Measurements from ENCODE around the gene GABRB2. TPM values are rescaled to one million over a fixed set of nuclear protein-coding genes. Genes with fewer than 3 reads are reported as not detected.

GABRB2 gene
- total RNA-seq, 3 donors from 2014 or later (not counting 1 experiment from before 2014, with no cell fraction given): not detected

DNA sequence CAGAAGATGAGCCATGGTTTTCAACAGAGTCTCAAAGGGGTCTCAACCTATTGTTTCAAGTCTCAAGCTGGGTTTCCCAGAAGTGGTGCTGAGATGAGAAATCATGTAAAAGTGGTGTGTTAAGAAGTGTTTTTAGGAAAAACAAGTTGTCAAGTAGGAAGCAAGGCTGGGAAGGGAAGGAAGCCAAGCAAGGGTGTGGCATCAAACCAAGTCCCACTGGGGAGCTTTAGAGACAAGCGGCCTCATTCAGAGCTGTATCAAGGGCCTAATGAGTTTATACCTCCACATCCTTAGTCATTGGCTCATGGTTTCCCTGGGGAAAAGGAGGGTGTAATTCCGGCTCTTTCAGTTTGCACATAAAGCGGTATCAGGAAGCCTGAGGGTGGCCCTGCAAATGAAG lies 26.4 kb upstream of the GABRB2 start:
- Mint-ChIP-seq H3K4me1 (no peaks in the 10 kb centered on the region), H3K9me3 (peaks cover 7% of the 10 kb centered on the region in 2 donors), H3K27ac (no peak overlapping the region), H3K27me3 (ENCODE audit: low read depth in 2 of 2) (no peaks in the 10 kb centered on the region), H3K36me3 (no peaks in the 10 kb centered on the region), H3K4me3 (no peak overlapping the region)
- Histone ChIP-seq H3K4me1 (ENCODE audit: control insufficient read depth, insufficient read depth, low read length) (no peaks in the 10 kb centered on the region), H3K9me3 (ENCODE audit: control insufficient read depth, insufficient read depth, low read length) (no peaks in the 10 kb centered on the region), H3K27me3 (ENCODE audit: control insufficient read depth, insufficient read depth, low read length) (no peaks in the 10 kb centered on the region), H3K36me3 (ENCODE audit: control insufficient read depth, insufficient read depth, low read length) (no peaks in the 10 kb centered on the region), H3K27ac (ENCODE audit: low read length) (no peak overlapping the region), H3K4me3 (ENCODE audit: low read length) (no peak overlapping the region)
- no peak for DNase-seq
- intact Hi-C loops (cut with micrococcal nuclease): no loop called here
- 92% methylated on average over 3 of the region's 3 CpGs for WGBS (ENCODE audit: insufficient coverage)
- no peak for ATAC-seq
- TF ChIP-seq, protein P1, sequence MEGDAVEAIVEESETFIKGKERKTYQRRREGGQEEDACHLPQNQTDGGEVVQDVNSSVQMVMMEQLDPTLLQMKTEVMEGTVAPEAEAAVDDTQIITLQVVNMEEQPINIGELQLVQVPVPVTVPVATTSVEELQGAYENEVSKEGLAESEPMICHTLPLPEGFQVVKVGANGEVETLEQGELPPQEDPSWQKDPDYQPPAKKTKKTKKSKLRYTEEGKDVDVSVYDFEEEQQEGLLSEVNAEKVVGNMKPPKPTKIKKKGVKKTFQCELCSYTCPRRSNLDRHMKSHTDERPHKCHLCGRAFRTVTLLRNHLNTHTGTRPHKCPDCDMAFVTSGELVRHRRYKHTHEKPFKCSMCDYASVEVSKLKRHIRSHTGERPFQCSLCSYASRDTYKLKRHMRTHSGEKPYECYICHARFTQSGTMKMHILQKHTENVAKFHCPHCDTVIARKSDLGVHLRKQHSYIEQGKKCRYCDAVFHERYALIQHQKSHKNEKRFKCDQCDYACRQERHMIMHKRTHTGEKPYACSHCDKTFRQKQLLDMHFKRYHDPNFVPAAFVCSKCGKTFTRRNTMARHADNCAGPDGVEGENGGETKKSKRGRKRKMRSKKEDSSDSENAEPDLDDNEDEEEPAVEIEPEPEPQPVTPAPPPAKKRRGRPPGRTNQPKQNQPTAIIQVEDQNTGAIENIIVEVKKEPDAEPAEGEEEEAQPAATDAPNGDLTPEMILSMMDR (IDR thresholded peaks at IDR 0.05): no peak

DNA sequence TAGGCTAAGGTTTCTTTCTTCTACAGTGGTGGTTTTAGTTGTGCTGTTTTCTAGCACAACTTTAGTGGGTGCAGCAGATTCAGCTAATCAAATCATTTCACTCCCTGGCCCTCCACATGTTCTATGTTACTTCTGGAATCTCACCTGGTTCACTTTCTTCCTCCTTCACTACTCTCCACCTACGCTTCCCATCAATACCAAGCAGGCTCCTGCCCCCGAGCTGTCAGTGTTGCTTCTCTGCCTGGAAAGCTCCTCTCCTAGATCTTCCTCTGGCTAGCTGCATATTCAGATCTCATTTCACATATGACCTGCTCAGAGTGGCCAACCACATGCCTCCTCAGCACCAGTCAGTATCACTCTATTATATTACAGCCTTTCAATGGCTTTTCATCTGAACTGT lies 19.6 kb upstream of the GABRB2 start:
- ATAC-seq: no peak
- Mint-ChIP-seq H3K27me3 (ENCODE audit: low read depth in 2 of 2) (no peaks in the 10 kb centered on the region), H3K4me3 (no peak overlapping the region), H3K36me3 (no peaks in the 10 kb centered on the region), H3K27ac (no peak overlapping the region), H3K4me1 (no peaks in the 10 kb centered on the region), H3K9me3 (peaks cover 9 to 10% of the 10 kb centered on the region in 2 donors)
- intact Hi-C loops (cut with micrococcal nuclease): loop anchor here (10.0 kb wide), 1 partner anchor 1121 kb away; no protein-coding TSS in a partner anchor
- Histone ChIP-seq H3K27me3 (ENCODE audit: control insufficient read depth, insufficient read depth, low read length) (no peaks in the 10 kb centered on the region), H3K4me3 (ENCODE audit: low read length) (no peak overlapping the region), H3K9me3 (ENCODE audit: control insufficient read depth, insufficient read depth, low read length) (no peaks in the 10 kb centered on the region), H3K4me1 (ENCODE audit: control insufficient read depth, insufficient read depth, low read length) (no peaks in the 10 kb centered on the region), H3K27ac (ENCODE audit: low read length) (no peak overlapping the region), H3K36me3 (ENCODE audit: control insufficient read depth, insufficient read depth, low read length) (no peaks in the 10 kb centered on the region)
- no peak for DNase-seq
- WGBS (ENCODE audit: insufficient coverage): 75% methylated on average over 2 of the region's 2 CpGs
- TF ChIP-seq, protein P1 (IDR thresholded peaks at IDR 0.05): no peak

DNA sequence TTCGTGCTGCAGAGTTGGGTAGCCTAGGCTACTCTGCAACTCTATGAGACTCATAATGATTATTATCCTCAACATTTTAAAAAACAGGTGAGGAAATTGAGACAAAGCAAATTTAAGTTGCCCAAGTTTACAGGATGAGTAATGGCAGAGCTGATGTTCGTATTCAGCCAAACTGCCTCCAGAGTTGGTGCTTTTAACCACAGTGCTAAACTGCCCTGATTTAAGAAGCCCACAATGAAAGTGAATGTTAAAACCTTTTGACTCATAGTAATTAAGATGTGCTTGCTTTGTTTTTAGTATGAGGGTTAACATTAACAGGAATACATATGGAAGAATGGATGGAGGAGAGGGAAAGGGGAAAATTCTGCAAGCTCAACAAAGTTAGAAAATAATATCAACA lies 15.9 kb upstream of the GABRB2 start:
- TF ChIP-seq, protein P1 (IDR thresholded peaks at IDR 0.05): no peak
- Mint-ChIP-seq H3K27ac (no peak overlapping the region), H3K4me3 (no peak overlapping the region), H3K27me3 (ENCODE audit: low read depth in 2 of 2) (no peaks in the 10 kb centered on the region), H3K4me1 (no peaks in the 10 kb centered on the region), H3K9me3 (peaks cover 7 to 8% of the 10 kb centered on the region in 2 donors), H3K36me3 (no peaks in the 10 kb centered on the region)
- Histone ChIP-seq H3K9me3 (ENCODE audit: control insufficient read depth, insufficient read depth, low read length) (no peaks in the 10 kb centered on the region), H3K4me3 (ENCODE audit: low read length) (no peak overlapping the region), H3K36me3 (ENCODE audit: control insufficient read depth, insufficient read depth, low read length) (no peaks in the 10 kb centered on the region), H3K27ac (ENCODE audit: low read length) (no peak overlapping the region), H3K27me3 (ENCODE audit: control insufficient read depth, insufficient read depth, low read length) (no peaks in the 10 kb centered on the region), H3K4me1 (ENCODE audit: control insufficient read depth, insufficient read depth, low read length) (no peaks in the 10 kb centered on the region)
- ATAC-seq: no peak
- intact Hi-C loops (cut with micrococcal nuclease): loop anchor here (10.0 kb wide), 1 partner anchor 1118 kb away; no protein-coding TSS in a partner anchor
- no peak for DNase-seq
- WGBS (ENCODE audit: insufficient coverage): 50% methylated on average over 1 of the region's 2 CpGs

DNA sequence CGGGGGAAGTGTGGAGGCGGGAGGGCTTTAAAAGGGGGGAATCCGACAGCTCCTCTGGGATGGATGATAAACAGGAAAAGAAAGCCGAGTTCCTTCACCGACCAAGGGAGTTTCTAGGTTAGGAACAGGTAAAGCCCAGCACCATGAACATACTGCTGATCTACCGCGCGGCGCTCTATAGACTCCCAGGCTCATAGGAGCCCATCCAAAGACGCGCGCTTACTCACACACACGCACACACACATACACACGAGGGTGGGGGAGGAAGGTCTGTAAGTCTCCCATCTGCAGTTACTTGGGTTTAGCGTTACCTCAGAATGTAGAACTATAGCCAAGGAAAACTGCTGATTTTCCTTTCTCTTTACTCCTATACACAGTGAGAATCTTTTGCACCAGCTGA lies 2.6 kb upstream of the GABRB2 start:
- H3K27ac Mint-ChIP-seq: no peak overlapping the region
- H3K9me3 ChIP-seq (ENCODE audit: control insufficient read depth, insufficient read depth, low read length): no peaks in the 10 kb centered on the region
- H3K36me3 Mint-ChIP-seq: no peaks in the 10 kb centered on the region
- ATAC-seq: no peak
- H3K4me1 Mint-ChIP-seq: peaks cover 0 to 9% of the 10 kb centered on the region in 2 donors
- WGBS (ENCODE audit: insufficient coverage): 5% methylated on average over 5 of the region's 15 CpGs
- TF ChIP-seq, protein P1 (IDR thresholded peaks at IDR 0.05): no peak
- peaks cover 6 to 7% of the 10 kb centered on the region in 2 donors for H3K9me3 Mint-ChIP-seq
- intact Hi-C loops (cut with micrococcal nuclease): no loop called here
- H3K27me3 ChIP-seq (ENCODE audit: control insufficient read depth, insufficient read depth, low read length): peaks cover 13% of the 10 kb centered on the region
- DNase-seq: no peak
- H3K27me3 Mint-ChIP-seq (ENCODE audit: low read depth in 2 of 2): peaks cover 23 to 31% of the 10 kb centered on the region in 2 donors
- H3K4me3 Mint-ChIP-seq: no peak overlapping the region
- H3K27ac ChIP-seq (ENCODE audit: low read length): no peak overlapping the region
- no peaks in the 10 kb centered on the region for H3K36me3 ChIP-seq (ENCODE audit: control insufficient read depth, insufficient read depth, low read length)
- H3K4me3 ChIP-seq (ENCODE audit: low read length): no peak overlapping the region
- H3K4me1 ChIP-seq (ENCODE audit: control insufficient read depth, insufficient read depth, low read length): peaks cover 6% of the 10 kb centered on the region
